HEK293 (cell line): ENCODE measurements around the gene GGA1.

Experiments used
- ZBTB1 ChIP-seq: fragments of 450-650 bp; formaldehyde crosslinking; IDR thresholded peaks from 2 replicates; pipeline ENCODE4 v1.5.1; 2016; ENCODE audit warnings: missing biosample characterization, missing genetic modification characterization
- ZBTB20 ChIP-seq: fragments of 450-650 bp; formaldehyde crosslinking; IDR thresholded peaks from 2 replicates; pipeline ENCODE4 v1.5.1; 2016; ENCODE audit warnings: missing biosample characterization, missing genetic modification characterization
- ZNF239 ChIP-seq: fragments of 450-650 bp; formaldehyde crosslinking; IDR thresholded peaks from 2 replicates; pipeline ENCODE4 v1.5.1; 2016; ENCODE audit warnings: missing biosample characterization, missing genetic modification characterization
- ZNF510 ChIP-seq: fragments of 450-650 bp; formaldehyde crosslinking; IDR thresholded peaks from 2 replicates; pipeline ENCODE4 v1.5.1; 2018; ENCODE audit warnings: mild to moderate bottlenecking, missing genetic modification characterization, missing biosample characterization; ENCODE audit not compliant: insufficient replicate concordance
- TF ChIP-seq, protein P1 (sequence below): fragments of 450-650 bp; formaldehyde crosslinking; IDR thresholded peaks from 2 replicates; pipeline ENCODE4 v1.5.1; 2016; ENCODE audit warnings: missing biosample characterization, missing genetic modification characterization
- TF ChIP-seq, protein P2 (sequence below): fragments of 450-650 bp; IDR thresholded peaks from 2 replicates; pipeline ENCODE4 v1.5.1; 2018; ENCODE audit warnings: missing biosample characterization, missing genetic modification characterization
- TF ChIP-seq, protein P3 (sequence below): fragments of 450-650 bp; formaldehyde crosslinking; conservative IDR thresholded peaks from 2 replicates; pipeline ENCODE4 v1.5.1; 2016; ENCODE audit warnings: low read depth, missing biosample characterization, missing genetic modification characterization
- TF ChIP-seq, protein P4 (sequence below): fragments of 450-650 bp; formaldehyde crosslinking; IDR thresholded peaks from 2 replicates; pipeline ENCODE4 v1.5.1; 2016; ENCODE audit warnings: missing biosample characterization, missing genetic modification characterization, low read depth
- TF ChIP-seq, protein P5 (sequence below): fragments of 450-650 bp; formaldehyde crosslinking; IDR thresholded peaks from 2 replicates; pipeline ENCODE4 v1.5.1; 2016; ENCODE audit warnings: missing biosample characterization, missing genetic modification characterization, low read depth

DNA sequence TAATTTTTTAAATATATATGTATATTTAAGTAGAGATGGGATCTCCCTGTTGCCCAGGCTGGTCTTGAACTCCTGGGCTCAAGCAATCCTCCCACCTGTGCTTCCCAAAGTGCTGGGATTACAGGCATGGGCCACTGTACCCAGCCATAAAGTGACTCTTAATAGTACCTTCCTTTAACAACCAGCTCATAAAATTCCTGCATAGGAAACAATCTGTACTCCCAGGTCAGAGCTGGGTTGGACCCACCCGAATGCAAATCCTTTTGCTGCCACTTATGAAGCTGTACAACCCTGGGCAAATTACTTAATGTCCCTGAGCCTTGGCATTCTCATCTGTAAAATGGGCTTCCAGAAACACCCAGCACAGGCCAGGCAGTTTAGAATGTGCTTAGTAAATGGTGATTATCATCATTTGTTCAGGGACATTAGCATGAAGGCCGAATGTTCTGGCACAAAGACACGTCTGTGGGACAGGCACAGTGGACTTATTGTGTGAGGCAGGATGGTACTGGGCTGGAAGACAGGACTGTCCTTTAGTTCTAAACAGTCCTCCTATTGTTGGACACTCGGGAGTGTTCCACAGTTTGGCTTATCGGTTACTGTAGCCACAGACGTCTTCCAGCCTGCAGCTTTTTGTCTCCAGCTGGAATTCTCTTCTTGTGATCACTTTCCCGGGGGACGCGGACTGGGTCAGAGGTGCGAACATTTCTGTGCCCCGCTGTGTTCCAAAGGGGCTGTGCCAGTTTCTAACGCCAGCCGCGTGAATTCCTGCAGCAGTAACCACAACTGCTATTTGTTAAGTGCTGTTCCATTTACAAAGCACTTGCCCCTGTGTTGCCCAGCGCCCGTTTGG lies 55.8 kb downstream of the GGA1 start:
- TF ChIP-seq, protein P1, sequence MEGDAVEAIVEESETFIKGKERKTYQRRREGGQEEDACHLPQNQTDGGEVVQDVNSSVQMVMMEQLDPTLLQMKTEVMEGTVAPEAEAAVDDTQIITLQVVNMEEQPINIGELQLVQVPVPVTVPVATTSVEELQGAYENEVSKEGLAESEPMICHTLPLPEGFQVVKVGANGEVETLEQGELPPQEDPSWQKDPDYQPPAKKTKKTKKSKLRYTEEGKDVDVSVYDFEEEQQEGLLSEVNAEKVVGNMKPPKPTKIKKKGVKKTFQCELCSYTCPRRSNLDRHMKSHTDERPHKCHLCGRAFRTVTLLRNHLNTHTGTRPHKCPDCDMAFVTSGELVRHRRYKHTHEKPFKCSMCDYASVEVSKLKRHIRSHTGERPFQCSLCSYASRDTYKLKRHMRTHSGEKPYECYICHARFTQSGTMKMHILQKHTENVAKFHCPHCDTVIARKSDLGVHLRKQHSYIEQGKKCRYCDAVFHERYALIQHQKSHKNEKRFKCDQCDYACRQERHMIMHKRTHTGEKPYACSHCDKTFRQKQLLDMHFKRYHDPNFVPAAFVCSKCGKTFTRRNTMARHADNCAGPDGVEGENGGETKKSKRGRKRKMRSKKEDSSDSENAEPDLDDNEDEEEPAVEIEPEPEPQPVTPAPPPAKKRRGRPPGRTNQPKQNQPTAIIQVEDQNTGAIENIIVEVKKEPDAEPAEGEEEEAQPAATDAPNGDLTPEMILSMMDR (tag by site-specific recombination), result no peak
- no peak for TF ChIP-seq ZBTB1 (tag by site-specific recombination)
- TF ChIP-seq, protein P2, sequence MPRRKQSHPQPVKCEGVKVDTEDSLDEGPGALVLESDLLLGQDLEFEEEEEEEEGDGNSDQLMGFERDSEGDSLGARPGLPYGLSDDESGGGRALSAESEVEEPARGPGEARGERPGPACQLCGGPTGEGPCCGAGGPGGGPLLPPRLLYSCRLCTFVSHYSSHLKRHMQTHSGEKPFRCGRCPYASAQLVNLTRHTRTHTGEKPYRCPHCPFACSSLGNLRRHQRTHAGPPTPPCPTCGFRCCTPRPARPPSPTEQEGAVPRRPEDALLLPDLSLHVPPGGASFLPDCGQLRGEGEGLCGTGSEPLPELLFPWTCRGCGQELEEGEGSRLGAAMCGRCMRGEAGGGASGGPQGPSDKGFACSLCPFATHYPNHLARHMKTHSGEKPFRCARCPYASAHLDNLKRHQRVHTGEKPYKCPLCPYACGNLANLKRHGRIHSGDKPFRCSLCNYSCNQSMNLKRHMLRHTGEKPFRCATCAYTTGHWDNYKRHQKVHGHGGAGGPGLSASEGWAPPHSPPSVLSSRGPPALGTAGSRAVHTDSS, result no peak
- TF ChIP-seq, protein P3, sequence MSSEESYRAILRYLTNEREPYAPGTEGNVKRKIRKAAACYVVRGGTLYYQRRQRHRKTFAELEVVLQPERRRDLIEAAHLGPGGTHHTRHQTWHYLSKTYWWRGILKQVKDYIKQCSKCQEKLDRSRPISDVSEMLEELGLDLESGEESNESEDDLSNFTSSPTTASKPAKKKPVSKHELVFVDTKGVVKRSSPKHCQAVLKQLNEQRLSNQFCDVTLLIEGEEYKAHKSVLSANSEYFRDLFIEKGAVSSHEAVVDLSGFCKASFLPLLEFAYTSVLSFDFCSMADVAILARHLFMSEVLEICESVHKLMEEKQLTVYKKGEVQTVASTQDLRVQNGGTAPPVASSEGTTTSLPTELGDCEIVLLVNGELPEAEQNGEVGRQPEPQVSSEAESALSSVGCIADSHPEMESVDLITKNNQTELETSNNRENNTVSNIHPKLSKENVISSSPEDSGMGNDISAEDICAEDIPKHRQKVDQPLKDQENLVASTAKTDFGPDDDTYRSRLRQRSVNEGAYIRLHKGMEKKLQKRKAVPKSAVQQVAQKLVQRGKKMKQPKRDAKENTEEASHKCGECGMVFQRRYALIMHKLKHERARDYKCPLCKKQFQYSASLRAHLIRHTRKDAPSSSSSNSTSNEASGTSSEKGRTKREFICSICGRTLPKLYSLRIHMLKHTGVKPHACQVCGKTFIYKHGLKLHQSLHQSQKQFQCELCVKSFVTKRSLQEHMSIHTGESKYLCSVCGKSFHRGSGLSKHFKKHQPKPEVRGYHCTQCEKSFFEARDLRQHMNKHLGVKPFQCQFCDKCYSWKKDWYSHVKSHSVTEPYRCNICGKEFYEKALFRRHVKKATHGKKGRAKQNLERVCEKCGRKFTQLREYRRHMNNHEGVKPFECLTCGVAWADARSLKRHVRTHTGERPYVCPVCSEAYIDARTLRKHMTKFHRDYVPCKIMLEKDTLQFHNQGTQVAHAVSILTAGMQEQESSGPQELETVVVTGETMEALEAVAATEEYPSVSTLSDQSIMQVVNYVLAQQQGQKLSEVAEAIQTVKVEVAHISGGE (tag by site-specific recombination), result no peak
- TF ChIP-seq, protein P4, sequence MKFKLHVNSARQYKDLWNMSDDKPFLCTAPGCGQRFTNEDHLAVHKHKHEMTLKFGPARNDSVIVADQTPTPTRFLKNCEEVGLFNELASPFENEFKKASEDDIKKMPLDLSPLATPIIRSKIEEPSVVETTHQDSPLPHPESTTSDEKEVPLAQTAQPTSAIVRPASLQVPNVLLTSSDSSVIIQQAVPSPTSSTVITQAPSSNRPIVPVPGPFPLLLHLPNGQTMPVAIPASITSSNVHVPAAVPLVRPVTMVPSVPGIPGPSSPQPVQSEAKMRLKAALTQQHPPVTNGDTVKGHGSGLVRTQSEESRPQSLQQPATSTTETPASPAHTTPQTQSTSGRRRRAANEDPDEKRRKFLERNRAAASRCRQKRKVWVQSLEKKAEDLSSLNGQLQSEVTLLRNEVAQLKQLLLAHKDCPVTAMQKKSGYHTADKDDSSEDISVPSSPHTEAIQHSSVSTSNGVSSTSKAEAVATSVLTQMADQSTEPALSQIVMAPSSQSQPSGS, result no peak
- TF ChIP-seq, protein P5, sequence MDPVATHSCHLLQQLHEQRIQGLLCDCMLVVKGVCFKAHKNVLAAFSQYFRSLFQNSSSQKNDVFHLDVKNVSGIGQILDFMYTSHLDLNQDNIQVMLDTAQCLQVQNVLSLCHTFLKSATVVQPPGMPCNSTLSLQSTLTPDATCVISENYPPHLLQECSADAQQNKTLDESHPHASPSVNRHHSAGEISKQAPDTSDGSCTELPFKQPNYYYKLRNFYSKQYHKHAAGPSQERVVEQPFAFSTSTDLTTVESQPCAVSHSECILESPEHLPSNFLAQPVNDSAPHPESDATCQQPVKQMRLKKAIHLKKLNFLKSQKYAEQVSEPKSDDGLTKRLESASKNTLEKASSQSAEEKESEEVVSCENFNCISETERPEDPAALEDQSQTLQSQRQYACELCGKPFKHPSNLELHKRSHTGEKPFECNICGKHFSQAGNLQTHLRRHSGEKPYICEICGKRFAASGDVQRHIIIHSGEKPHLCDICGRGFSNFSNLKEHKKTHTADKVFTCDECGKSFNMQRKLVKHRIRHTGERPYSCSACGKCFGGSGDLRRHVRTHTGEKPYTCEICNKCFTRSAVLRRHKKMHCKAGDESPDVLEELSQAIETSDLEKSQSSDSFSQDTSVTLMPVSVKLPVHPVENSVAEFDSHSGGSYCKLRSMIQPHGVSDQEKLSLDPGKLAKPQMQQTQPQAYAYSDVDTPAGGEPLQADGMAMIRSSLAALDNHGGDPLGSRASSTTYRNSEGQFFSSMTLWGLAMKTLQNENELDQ, result no peak
- TF ChIP-seq ZBTB20 (tag by site-specific recombination), result no peak
- no peak for TF ChIP-seq ZNF510
- no peak for TF ChIP-seq ZNF239
